Gastrocnemius medialis (tissue), 4 donors: ENCODE results near the gene DHDH. TPM values are rescaled to one million over a fixed set of nuclear protein-coding genes. Genes with fewer than 3 reads are reported as not detected.
A peak's percentile ranks its signal among the peaks of the same experiment; 100 is the strongest.

Source experiments
- ATAC-seq, 2 donors: fragments of 150-250 bp; one replicate each; pipeline ENCODE4 v1.9.1; 2016
- DNase-seq, 2 donors: peaks; one replicate each; pipeline ENCODE4 v3.0.0-alpha.2; 2019
- H3K27ac ChIP-seq, 4 donors: fragments of 200-600 bp; sonication (generic); 1 replicate in 1 of 4; 2 replicates in 3 of 4; pipeline ENCODE4 v1.5.1; 2016 to 2018; ENCODE audit warnings: mild to moderate bottlenecking in 2 of 4, moderate library complexity in 1 of 4
- H3K27me3 ChIP-seq, 3 donors: fragments of 200-600 bp; sonication (generic) in 2 of 3; 1 replicate in 1 of 3; 2 replicates in 2 of 3; pipeline versions ENCODE4 v1.5.1 to v1.6.0; 2016 to 2019; ENCODE audit warnings: mild to moderate bottlenecking in 1 of 3, moderate library complexity in 1 of 3
- H3K36me3 ChIP-seq, 2 donors: fragments of 200-600 bp; sonication (generic) in 1 of 2; one replicate each; pipeline ENCODE4 v1.5.1; 2017 to 2018
- H3K4me1 ChIP-seq, 2 donors: fragments of 200-600 bp; sonication (generic) in 1 of 2; one replicate each; pipeline ENCODE4 v1.5.1; 2016 to 2017; ENCODE audit warnings: mild to moderate bottlenecking in 2 of 2
- H3K4me3 ChIP-seq, 4 donors: fragments of 200-600 bp; sonication (generic) in 3 of 4; 1 replicate in 1 of 4; 2 replicates in 3 of 4; pipeline ENCODE4 v1.5.1; 2016 to 2019; ENCODE audit warnings: mild to moderate bottlenecking in 2 of 4
- H3K9me3 ChIP-seq, 3 donors: fragments of 200-600 bp; sonication (generic) in 2 of 3; 1 replicate in 1 of 3; 2 replicates in 2 of 3; pipeline ENCODE4 v1.5.1; 2016 to 2019
- POLR2A ChIP-seq, 2 donors: fragments of 450-650 bp; IDR thresholded peaks; one replicate each; pipeline ENCODE4 v1.6.1; 2017; ENCODE audit warnings: antibody characterized with exemption in 2 of 2, mild to moderate bottlenecking in 2 of 2, moderate library complexity in 2 of 2
- in situ Hi-C, 4 donors: fragments of 200-750 bp; cut with MboI; loops; one replicate each; pipeline versions ENCODE4 v1.15.0 to v1.8.0; 2017; ENCODE audit warnings: low sequenced_read_pairs in 4 of 4
- intact Hi-C: fragments of 100-400 bp; cut with DNase I; formaldehyde crosslinking; loops from one replicate; pipeline ENCODE4 v1.15.1; 2023; ENCODE audit warnings: low total_unique reads
- total RNA-seq, 4 donors: library from RNA; depleted of rRNA; stranded (reverse); fragments of >200 nt; gene quantifications; one replicate each; pipeline versions ENCODE4 v1.1.0 to v1.2.3, GENCODE V29; 2016
- TF ChIP-seq, protein P1 (sequence below), 5 experiments: fragments of 450-650 bp in 3 of 5; fragments of 200-600 bp in 2 of 5; sonication (generic) in 2 of 5; IDR thresholded peaks in 4 of 5; conservative IDR thresholded peaks in 1 of 5; 1 replicate in 4 of 5; 2 replicates in 1 of 5; pipeline ENCODE4 v1.5.1; 2016 to 2019; ENCODE audit warnings: antibody characterized with exemption in 5 of 5, mild to moderate bottlenecking in 3 of 5, moderate library complexity in 3 of 5

Gene DHDH
- total RNA-seq, 4 donors from 2014 or later: not detected

- intact Hi-C loops: no loop called here
- Histone ChIP-seq H3K27ac (peak overlapping the region; percentile 93 to 100 (median 99)), H3K27me3 (no peaks in the 10 kb centered on the region), H3K36me3 (peaks cover 0 to 75% of the 10 kb centered on the region in 2 donors), H3K4me1 (peaks cover 28 to 32% of the 10 kb centered on the region in 2 donors), H3K9me3 (no peaks in the 10 kb centered on the region), H3K4me3 (no peak overlapping the region)
- ATAC-seq: no peak
- in situ Hi-C loops: no loop called here
- TF ChIP-seq, protein P1, sequence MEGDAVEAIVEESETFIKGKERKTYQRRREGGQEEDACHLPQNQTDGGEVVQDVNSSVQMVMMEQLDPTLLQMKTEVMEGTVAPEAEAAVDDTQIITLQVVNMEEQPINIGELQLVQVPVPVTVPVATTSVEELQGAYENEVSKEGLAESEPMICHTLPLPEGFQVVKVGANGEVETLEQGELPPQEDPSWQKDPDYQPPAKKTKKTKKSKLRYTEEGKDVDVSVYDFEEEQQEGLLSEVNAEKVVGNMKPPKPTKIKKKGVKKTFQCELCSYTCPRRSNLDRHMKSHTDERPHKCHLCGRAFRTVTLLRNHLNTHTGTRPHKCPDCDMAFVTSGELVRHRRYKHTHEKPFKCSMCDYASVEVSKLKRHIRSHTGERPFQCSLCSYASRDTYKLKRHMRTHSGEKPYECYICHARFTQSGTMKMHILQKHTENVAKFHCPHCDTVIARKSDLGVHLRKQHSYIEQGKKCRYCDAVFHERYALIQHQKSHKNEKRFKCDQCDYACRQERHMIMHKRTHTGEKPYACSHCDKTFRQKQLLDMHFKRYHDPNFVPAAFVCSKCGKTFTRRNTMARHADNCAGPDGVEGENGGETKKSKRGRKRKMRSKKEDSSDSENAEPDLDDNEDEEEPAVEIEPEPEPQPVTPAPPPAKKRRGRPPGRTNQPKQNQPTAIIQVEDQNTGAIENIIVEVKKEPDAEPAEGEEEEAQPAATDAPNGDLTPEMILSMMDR (IDR thresholded peaks at IDR 0.05 in 4 of 5, conservative IDR thresholded peaks at IDR 0.05 in 1 of 5): no peak
- TF ChIP-seq POLR2A (IDR thresholded peaks at IDR 0.05): no peak
- DNase-seq: peak in 1 of 2 donors; percentile 58
Observed at GRCh38 chr19:48982280-48982679, 48.8 kb downstream of the DHDH start.

GRCh38 chr19:48985711-48986110 is 52.2 kb downstream of the DHDH start:
- no peak for TF ChIP-seq POLR2A (IDR thresholded peaks at IDR 0.05)
- TF ChIP-seq, protein P1 (IDR thresholded peaks at IDR 0.05 in 4 of 5, conservative IDR thresholded peaks at IDR 0.05 in 1 of 5): no peak
- ATAC-seq: no peak
- no peak for DNase-seq
- H3K4me1 ChIP-seq: peaks cover 36 to 38% of the 10 kb centered on the region in 2 donors
- H3K4me3 ChIP-seq: no peak overlapping the region
- intact Hi-C loops: no loop called here
- H3K36me3 ChIP-seq: peaks cover 0 to 83% of the 10 kb centered on the region in 2 donors
- peak overlapping the region; percentile 93 to 100 (median 99) for H3K27ac ChIP-seq
- H3K27me3 ChIP-seq: no peaks in the 10 kb centered on the region
- no peaks in the 10 kb centered on the region for H3K9me3 ChIP-seq
- in situ Hi-C loops: no loop called here

- peak overlapping the region; percentile 93 to 100 (median 99) for H3K27ac ChIP-seq
- H3K27me3 ChIP-seq: no peaks in the 10 kb centered on the region
- H3K4me1 ChIP-seq: peaks cover 41 to 43% of the 10 kb centered on the region in 2 donors
- H3K9me3 ChIP-seq: no peaks in the 10 kb centered on the region
- intact Hi-C loops: no loop called here
- ATAC-seq (no peak), DNase-seq (no peak)
- TF ChIP-seq, protein P1 (IDR thresholded peaks at IDR 0.05 in 4 of 5, conservative IDR thresholded peaks at IDR 0.05 in 1 of 5): no peak
- TF ChIP-seq POLR2A (IDR thresholded peaks at IDR 0.05): no peak
- no peak overlapping the region for H3K4me3 ChIP-seq
- peaks cover 0 to 78% of the 10 kb centered on the region in 2 donors for H3K36me3 ChIP-seq
- in situ Hi-C loops: no loop called here
Observed at GRCh38 chr19:48986211-48986610, 52.7 kb downstream of the DHDH start.

DNA sequence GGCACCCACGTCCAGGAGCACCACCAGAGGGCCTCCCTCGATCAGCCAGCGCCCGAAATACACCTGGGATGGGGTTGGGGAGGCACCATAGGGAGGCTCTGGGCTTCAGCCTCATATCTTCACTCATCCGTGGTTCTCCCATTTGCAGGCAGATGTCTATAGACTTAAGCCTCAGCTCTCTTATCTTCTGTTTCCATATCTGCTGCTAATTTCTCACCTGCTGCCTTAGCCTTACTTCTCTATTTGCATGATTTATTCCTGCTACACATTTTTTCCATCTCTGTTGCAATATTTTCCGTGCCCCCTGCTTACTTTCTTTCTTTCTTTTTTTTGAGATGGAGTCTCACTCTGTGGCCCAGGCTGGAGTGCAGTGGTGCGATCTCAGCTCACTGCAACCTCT is 53.8 kb downstream of the DHDH start:
- Histone ChIP-seq H3K27ac (peak overlapping the region; percentile 93 to 100 (median 99)), H3K9me3 (no peaks in the 10 kb centered on the region), H3K4me3 (no peak overlapping the region), H3K36me3 (peaks cover 0 to 67% of the 10 kb centered on the region in 2 donors), H3K27me3 (no peaks in the 10 kb centered on the region), H3K4me1 (peaks cover 50% of the 10 kb centered on the region in 2 donors)
- DNase-seq (no peak), ATAC-seq (no peak)
- in situ Hi-C loops (no loop called here), intact Hi-C loops (no loop called here)
- no peak for TF ChIP-seq POLR2A (IDR thresholded peaks at IDR 0.05)
- TF ChIP-seq, protein P1 (IDR thresholded peaks at IDR 0.05 in 4 of 5, conservative IDR thresholded peaks at IDR 0.05 in 1 of 5): no peak

GRCh38 chr19:48988286-48988685 is 54.8 kb downstream of the DHDH start:
- no peaks in the 10 kb centered on the region for H3K9me3 ChIP-seq
- intact Hi-C loops (no loop called here), in situ Hi-C loops (no loop called here)
- no peaks in the 10 kb centered on the region for H3K27me3 ChIP-seq
- peak overlapping the region; percentile 93 to 100 (median 99) for H3K27ac ChIP-seq
- TF ChIP-seq POLR2A (IDR thresholded peaks at IDR 0.05): no peak
- TF ChIP-seq, protein P1 (IDR thresholded peaks at IDR 0.05 in 4 of 5, conservative IDR thresholded peaks at IDR 0.05 in 1 of 5): no peak
- DNase-seq (no peak), ATAC-seq (no peak)
- H3K4me1 ChIP-seq: peaks cover 47 to 50% of the 10 kb centered on the region in 2 donors
- H3K4me3 ChIP-seq: no peak overlapping the region
- H3K36me3 ChIP-seq: peaks cover 0 to 57% of the 10 kb centered on the region in 2 donors
